Suprapubic skin (tissue), 3 donors: ENCODE results near the gene SRSF11.

ENCODE experiments used
- EP300 ChIP-seq: sonication (generic); formaldehyde crosslinking; IDR thresholded peaks from one replicate; pipeline ENCODE4 v1.6.1; 2017; ENCODE audit warnings: antibody characterized with exemption
- POLR2A ChIP-seq, 2 donors: fragments of 450-650 bp; IDR thresholded peaks; one replicate each; pipeline ENCODE4 v1.6.1; 2017; ENCODE audit warnings: antibody characterized with exemption in 2 of 2, mild to moderate bottlenecking in 2 of 2, moderate library complexity in 2 of 2
- TF ChIP-seq, protein P1 (sequence below), 2 donors: fragments of 200-600 bp in 1 of 2; fragments of 450-650 bp in 1 of 2; sonication (generic) in 1 of 2; IDR thresholded peaks; one replicate each; pipeline ENCODE4 v1.5.1; 2016 to 2019; ENCODE audit warnings: antibody characterized with exemption in 2 of 2, mild to moderate bottlenecking in 1 of 2, moderate library complexity in 1 of 2

DNA sequence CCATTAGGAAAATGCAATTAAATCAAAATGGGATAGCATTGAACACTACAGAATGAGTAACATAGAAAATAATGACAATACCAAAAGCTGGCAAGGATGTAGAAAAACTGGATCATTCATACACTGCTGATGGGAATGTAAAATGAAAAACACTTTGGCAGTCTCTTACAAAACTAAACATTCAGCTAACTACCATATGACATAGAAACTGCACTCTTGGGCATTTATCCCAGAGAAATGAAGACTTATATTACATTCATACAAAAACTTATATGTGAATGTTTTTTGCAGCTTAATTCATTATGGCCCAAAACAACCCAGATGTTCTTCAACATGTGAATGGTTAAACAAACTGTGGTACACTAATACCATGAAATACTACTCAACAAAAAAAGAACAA lies 67.0 kb downstream of the SRSF11 start:
- TF ChIP-seq, protein P1, sequence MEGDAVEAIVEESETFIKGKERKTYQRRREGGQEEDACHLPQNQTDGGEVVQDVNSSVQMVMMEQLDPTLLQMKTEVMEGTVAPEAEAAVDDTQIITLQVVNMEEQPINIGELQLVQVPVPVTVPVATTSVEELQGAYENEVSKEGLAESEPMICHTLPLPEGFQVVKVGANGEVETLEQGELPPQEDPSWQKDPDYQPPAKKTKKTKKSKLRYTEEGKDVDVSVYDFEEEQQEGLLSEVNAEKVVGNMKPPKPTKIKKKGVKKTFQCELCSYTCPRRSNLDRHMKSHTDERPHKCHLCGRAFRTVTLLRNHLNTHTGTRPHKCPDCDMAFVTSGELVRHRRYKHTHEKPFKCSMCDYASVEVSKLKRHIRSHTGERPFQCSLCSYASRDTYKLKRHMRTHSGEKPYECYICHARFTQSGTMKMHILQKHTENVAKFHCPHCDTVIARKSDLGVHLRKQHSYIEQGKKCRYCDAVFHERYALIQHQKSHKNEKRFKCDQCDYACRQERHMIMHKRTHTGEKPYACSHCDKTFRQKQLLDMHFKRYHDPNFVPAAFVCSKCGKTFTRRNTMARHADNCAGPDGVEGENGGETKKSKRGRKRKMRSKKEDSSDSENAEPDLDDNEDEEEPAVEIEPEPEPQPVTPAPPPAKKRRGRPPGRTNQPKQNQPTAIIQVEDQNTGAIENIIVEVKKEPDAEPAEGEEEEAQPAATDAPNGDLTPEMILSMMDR (IDR thresholded peaks at IDR 0.05): no peak
- TF ChIP-seq POLR2A (IDR thresholded peaks at IDR 0.05) (no peak), EP300 (no peak)
